Suppressor macrophage (primary cell): ENCODE results near the gene USP12.
"Not testable (repeated sequence)": the region's sequence is repeated elsewhere in the genome, so short reads cannot be mapped to it uniquely, and the experiment has no call there.

Experiments used
- DNase-seq, 4 experiments: peaks; one replicate each; pipeline ENCODE4 v3.0.0-alpha.2; 2020 to 2022

Gene USP12

DNA sequence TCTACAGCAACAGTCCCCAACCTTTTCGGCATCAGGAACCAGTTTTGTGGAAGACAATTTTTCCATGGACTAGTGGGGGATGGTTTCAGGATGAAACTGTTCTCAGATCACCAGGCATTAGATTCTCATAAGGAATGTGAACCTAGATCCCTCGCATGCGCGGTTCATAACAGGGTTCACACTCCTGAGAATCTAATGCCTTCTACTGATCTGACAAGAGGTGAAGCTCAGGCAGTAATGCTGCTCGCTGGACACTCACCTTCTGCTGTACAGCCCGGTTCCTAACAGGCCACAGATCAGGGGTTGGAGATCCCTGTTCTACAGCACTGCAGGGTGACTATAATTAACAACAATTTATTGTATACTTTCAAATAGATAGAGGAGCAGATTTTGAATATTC is 21.9 kb downstream of the USP12 start:
- no peak for DNase-seq

DNA sequence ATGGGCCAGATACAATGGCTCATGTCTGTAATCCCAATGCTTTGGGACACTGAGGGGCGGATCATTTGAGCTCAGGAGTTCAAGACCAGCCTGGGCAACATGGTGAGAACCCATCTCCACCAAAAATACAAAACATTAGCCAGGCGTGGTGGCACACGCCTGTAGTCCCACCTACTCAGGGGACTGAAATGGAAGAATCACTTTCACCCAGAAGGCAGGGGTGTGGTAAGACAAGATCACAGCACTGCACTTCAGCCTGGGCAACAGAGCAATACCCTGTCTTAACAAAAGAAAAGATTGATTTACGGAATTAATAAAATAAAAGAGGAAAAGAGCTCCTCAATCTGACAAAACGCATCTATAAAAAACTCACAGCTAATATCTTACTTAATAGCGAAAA is 22.7 kb downstream of the USP12 start:
- DNase-seq, result no peak

DNA sequence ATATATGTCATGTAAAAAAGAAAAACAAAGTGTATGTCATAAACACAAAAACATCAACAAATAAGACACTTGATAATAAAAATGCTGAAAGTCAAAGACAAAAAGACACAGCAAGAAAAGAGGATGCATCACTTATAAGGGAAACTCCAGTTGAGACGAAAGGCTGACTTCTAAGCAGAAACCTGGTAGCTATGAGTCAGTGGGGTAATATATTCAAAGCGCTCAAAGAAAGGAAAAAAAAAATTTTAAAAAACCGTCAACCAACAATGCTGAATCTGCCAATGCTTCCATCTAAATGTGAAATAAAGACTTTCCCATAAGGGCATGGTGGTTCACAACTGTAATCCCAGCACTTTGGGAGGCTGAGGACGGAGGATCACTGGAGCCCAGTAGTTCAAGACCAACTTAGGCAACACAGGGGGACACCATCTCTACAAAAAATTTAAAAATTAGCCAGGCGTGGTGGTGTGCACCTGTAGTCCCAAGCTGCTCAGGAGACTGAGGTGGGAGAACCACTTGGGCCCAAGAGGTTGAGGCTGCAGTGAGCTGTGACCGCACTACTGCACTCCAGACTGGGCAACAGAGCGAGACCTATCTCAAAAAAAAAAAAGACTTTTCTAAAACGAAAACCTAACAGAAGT is 24.0 kb downstream of the USP12 start:
- DNase-seq, result peak in 3 of 4 experiments; percentile 24 to 61 (median 58)

DNA sequence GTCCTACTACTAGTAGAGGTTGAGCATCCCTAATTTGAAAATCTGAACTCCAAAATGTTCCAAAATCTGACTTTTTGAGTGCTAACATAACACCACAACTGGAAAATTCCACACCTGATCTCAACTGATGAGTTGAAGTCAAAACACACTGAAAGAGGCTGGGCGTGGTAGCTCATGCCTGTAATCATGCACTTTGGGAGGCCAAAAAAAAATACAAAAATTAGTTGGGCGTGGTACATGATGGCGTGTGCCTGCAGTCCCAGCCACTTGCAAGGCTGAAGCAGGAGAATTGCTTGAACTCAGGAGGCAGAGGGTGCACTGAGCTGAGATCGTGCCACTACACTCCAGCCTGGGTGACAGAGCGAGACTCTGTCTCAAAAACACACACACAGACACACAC is 29.9 kb downstream of the USP12 start:
- DNase-seq, result no peak

DNA sequence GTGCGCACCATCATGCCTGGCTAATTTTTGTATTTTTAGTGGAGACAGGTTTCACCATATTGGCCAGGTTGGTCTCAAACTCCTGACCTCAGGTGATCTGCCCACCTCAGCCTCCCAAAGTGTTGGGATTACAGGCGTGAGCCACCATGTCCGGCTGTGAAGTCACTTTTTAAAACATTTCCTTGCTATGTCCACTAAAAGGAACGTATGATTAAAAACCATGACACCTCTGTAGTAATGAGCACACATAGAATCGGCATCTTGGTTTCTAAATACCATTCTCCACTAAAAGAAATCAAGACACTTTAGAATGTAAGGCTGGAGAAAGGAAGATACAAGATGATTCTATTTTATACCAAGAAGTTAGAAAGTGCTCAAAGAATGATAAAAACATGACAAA is 30.5 kb downstream of the USP12 start:
- DNase-seq, result not testable (repeated sequence)

DNA sequence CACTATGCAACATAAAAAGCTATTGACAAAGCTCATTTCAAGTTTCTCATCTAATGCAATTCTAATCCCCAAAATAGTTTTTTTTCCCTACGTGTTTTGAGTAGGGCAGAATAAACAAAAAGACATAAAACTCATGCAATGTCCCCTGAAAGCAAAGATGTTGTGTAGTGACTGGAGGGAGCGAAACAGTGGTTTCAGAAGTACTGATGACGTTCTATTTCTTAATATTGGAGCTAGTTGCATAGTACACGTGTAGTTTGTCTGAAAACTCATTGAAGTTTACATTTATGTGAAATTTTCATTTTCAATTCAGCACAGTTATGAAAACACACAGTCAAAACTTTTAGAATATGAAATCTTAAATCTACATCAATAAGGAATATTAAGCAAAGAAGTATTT is 31.6 kb downstream of the USP12 start:
- no peak for DNase-seq

DNA sequence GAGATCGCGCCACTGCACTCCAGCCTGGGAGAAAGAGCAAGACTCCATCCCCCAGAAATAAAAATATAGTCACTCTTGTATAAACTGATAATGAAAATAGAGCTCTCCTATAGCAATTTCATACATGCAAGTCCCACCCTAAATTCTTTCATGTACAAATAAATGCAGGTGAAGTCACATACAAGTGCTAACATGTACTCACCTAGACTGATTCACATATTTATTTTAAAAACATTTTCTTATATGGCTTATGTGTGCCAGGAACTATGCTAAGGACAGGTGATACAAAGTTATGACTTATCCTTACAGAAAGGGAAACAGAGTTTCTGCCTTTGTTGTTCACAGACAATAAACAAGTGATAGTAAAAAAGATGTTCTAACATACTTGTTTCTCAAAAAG is 32.0 kb downstream of the USP12 start:
- no peak for DNase-seq

DNA sequence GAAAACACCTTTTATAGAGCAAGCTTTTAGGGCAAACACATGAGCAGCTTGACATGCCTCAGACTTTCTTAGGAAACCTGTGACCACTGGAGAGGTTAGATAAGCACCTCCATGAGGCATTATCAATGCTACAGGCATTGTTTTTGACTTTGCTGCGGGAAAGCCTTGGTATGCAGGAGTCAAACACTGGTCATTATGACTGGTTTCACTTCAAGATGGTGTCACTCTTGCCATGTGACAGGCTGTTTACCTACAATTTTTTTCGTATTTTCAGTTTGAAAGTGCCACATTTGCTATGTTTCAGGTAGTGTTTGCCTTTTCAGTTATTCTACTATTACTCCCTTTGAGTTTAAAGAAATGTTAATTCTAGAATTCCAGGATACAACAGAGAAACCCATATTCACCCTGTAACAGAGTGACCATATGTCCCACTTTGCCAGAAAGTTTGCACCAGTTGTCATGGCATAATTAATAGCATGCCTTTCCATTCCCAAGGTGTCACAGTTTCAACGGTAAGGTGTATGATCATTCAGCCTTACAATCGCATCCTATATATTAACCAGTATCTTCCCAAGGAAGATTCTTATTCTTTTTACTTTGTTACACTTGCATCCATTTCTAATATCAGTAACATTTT is 33.0 kb downstream of the USP12 start:
- no peak for DNase-seq

DNA sequence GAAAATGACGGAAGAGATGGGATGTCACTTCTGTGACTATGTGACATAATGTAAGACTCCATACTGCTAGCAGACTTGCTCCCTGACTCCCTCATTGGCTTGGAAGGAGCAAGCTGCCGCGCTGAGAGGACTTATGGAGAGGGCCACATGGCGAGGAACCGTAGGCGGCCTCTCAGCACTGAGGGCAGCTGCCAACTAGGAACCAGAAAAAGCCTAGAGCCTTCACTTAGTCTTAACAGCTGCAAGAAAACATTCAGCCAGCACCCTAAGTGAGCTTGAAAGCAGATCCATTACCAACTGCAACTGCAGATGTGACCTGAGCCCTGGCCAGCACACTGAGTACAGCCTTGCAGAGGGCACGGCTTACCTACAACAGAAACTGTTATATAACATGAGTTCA is 33.9 kb downstream of the USP12 start:
- DNase-seq, result no peak

DNA sequence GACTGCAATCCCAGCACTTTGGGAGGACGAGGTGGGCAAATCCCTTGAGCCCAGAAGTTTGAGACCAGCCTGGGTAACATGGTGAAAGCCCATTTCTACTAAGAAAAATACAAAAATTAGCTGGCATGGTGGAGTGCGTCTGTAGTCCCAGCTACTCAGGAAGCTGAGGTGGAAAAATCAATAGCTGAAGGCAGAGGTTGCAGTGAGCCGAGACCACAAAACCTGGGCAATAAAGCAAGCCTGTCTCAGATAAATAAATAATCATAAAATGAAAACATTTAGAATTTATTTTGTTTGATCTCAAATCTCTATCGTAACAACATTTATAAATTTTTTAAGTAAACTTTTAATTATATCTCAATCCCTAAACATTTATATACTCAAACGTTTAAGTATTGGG is 36.6 kb downstream of the USP12 start:
- DNase-seq, result no peak

DNA sequence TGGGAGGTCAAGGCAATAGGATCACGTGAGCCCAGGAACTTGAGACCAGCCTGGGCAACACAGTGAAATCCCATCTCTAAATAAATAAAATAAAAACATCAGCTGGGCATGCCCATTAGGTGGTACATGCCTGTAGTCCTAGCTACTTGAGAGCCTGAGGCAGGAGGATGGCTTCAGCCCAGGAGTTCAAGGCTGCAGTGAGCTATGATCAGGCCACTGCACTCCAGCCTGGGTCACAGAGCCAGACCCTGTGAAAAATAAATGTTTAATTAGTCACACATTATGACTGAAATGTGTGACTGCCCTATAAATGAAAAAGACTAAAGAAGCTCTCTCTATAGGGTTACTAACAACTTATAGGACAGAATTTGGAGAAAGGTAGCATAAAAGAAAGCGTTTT is 37.7 kb downstream of the USP12 start:
- no peak for DNase-seq

DNA sequence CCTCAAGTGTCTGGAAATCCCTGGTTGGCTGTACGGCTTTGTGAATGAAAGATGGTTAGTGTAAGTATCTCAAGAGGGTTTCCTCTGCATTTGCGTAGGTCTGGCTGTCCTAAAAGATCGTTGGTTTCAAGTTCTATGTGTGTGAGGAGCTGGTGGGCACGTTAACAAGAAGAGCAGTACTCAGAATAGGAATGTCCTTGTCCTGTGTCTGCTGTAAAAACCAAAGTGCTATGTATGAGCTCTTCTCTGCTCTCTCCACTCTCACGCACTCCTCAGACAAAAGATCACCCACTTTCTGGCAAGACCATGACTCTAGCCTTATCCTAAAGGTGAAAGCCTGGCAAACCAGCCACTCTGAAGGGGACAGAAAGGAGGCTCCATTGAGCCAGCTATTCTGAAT is 39.1 kb downstream of the USP12 start:
- no peak for DNase-seq

DNA sequence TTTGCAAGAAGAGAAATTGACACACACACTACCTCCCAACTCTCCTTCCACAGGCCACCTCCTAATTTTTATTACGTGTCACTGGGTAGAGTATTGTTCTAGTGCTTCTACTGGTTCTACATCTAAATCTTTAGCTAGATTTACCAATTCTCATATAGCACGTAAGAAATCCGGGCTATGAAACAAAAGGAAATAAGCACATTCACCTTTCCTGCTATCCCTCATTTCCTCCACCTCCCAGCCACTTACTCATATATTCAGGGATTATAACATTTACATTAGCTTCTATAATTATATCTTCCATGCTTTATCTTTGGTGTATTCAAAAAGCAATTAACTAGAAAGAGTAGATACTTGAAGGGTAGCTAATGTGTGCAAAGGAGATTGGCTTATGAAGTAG is 39.7 kb downstream of the USP12 start:
- DNase-seq, result no peak

DNA sequence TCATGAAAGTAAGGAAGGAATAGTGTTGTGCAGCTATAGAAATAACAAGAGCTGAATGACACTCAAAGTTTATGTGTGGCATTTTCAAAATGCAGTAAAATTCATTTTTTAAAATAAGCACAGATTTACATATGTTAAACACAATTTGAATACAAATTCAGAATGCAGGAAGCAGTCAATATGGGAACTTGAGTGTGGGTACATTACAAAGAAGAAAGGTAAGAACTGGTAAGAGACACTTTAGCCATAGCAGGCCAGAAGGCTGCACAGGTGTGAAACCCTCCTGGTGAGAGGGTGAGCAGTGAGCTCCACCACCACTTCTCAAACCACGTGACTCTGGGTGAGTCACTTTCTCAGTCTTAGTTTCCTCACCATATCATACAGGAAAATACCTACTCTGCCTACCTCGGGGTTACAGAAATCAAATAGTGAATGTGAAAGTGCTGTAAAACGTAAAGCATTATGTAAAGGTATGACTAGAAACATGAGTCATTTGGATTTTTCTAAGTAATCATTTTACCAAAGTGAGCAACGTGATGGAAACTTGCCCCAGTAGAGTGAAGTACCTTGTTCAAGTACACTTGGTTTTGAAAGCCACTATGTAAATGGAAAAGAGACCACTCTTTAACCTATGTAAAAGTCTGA is 40.5 kb downstream of the USP12 start:
- DNase-seq, result peak; percentile 24 to 46 (median 29)

DNA sequence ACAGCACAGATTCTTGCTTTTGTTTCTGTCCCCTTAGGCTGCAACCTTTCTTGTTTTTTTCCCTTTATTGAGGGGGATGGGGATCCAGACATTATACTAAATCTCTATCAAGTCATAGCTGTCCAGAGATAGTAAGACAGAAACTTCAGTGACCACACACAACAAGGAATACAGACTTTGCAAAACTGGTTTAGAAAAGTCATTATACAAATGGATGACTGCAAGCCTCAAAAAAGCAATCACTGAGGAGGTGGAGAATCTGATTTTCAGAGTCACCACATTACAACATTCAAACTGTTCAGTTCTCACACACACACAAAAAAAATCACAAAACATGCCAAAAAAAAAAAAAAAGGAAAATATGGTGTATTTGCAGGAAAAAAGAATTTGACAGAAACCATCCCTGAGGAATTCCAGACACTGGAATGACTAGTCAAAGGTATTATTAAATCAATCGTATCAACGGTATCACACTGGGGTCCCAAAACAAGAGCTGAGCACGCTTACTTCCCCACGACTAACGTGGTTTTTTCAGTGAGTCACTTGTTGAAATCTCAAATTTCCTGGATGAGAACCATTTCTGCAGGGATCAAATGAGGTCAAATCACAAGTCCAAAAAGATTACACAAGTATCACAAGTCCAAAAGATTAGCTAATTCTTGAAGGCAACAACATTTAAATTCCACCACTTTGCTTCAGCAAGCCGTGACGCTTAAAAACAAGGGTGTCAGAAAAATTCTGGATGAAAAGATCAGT is 41.2 kb downstream of the USP12 start:
- peak; percentile 56 to 91 (median 73) for DNase-seq

DNA sequence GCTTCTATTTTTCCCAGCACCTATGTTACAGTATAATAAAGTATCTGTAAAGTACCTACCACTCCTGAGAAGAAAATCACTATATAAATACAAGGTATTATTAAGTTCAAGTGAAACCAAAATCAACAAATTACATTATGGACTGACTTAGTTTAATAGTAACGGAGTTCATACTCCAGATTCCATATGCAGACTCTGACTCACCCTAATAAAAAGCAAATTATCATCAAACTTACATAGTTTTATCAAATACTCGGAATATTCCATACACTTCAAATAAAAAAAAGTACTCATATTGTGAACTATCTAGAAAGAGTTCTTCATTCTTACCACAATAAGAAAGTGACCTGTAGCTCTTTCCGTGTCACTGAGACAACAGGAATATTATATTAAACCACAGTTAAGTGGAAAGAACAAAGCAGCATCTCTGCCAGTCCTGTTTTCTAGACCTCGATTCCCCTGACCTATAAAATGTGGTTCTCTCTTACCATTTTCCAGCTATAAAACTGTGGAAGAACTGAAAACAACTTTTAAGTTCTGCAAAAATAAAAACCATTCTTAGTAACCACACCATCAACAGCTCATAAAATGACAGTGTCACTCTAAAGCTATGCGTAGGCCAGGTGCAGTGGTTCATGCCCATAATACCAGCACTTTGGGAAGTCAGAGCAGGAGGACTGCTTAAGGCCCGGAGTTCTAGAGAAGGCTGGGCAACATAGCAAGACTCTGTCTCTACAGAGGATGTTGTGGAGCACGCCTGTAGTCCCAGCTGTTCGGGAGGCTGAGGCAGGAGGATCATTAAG is 42.6 kb downstream of the USP12 start:
- no peak for DNase-seq

DNA sequence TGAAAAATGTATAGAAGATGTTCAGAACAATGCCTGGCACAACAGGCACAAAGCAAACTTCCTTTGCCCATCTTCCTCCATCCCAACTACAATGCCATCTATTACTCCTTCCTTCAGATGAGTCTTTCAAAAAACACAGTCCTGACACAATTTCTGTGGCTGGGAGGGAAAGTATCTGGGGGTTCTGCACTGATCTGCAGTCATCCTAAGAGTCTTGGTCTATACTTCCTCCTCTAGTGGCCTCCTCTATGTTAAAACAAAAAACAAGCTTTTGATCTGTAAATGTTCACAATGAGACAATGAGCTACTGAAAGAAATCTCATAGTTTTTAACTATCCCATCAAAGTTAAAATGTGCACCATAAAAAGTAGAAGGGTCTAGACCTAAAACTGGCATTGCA is 44.8 kb downstream of the USP12 start:
- peak in 3 of 4 experiments; percentile 25 to 33 (median 26) for DNase-seq

DNA sequence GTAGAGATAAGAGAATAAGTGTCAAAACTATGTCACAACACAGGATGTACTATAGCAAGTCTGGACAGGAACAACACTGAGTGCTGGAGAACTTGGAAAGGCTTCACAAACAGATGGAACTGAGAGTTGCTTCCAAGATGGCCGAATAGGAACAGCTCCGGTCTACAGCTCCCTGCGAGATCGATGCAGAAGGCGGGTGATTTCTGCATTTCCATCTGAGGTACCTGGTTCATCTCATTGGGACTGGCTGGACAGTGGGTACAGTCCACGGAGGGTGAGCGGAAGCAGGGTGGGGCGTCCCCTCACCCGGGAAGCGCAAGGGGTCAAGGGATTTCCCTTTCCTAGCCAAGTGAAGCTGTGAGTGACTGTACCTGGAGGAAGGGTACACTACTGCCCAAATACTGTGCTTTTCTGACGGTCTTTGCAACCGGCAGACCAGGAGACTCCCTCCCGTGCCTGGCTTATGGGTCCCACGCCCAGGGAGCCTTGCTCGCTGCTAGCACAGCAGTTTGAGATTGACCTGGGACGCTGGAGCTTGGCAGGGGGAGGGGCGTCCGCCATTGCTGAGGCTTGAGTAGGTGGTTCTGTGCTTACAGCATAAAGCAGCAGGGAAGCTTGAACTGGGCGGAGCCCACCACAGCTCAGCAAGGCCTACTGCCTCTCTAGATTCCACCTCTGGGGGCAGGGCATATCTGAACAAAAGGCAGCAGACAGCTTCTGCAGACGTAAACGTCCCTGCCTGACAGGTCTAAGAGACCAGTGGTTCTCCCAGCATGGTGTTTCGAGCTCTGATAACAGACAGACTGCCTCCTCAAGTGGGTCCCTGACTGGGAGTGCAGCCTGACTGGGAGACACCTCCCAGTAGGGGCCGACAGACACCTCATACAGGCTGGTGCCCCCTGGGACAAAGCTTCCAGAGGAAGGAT is 46.0 kb downstream of the USP12 start:
- DNase-seq, result no peak

DNA sequence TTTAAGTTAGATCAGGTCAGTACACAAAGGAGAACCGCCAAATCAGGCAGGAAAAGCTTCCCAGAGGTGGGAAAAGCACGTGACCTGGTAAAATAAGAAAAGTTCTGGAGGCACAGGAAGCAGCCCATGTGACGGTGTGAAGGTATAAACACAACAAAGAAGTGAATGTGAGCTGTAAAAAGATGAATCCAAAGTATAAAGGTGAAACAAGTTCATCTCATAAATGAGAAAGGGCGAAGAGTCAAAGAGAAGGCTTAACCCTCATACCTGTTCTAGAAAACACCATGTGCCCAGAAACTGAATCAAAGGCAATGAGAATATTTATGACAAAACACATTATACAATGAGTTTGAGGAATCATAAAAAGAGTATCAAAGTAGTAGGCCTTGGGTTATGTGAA is 47.0 kb downstream of the USP12 start:
- no peak for DNase-seq

DNA sequence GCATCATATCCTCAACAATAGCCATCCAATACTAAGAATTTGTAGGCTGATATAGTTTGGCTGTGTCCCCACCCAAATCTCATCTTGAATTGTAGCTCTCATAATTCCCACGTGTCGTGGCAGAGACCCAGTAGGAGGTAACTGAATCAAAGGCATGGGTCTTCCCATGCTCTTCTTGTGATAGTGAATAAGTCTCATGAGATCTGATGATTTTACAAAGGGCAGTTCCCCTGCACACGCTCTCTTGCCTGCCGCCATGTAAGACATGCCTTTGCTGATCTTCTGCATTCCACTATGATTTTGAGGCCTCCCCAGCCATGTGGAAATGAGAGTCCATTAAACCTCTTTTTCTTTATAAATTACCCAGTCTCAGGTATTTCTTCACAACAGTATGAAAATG is 48.2 kb downstream of the USP12 start:
- DNase-seq, result not testable (repeated sequence)

DNA sequence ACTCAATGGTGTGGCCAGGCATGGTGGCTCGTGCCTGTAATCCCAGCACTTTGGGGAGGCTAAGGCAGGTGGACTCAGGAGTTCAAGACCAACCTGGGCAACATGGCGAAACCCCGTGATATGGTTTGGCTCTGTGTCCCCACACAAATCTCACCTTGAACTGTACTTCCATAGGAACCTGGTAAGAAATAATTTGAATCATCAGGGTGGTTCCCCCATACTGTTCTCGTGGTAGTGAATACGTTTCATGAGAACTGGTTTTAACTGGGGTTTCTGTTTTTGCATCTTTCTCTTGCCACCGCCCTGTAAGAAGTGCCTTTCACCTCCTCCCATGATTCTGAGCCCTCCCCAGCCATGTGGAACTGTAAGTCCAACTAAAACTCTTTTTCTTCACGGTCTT is 49.6 kb downstream of the USP12 start:
- DNase-seq, result no peak

DNA sequence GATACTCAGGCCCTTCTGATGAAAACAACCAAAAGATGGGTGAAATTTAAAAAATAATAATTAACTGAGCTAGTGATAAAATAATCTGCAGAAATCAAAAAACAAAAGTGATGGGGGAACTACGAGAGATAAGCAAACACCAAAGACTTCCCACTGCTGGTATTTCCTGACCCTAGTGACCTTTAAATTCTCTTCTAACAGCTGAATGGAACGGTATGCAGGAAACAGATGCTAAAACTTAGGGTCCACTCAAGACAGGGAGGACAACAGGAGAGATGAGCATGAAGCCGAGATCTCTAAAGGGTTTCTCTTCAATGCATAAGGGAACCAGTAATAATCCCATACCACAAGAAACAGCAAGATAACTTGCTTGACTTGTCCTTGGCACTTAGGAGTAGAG is 50.8 kb downstream of the USP12 start:
- DNase-seq, result no peak
